Measurements from ENCODE around the gene WFIKKN2. TPM values are rescaled to one million over a fixed set of nuclear protein-coding genes. Genes with fewer than 3 reads are reported as not detected.

WFIKKN2 gene
- total and polyA plus RNA-seq, 2 of the 8 experiments (the other 6 are each of a cell fraction or from before 2014, with no cell fraction given): 0.07 to 0.30 TPM

DNA sequence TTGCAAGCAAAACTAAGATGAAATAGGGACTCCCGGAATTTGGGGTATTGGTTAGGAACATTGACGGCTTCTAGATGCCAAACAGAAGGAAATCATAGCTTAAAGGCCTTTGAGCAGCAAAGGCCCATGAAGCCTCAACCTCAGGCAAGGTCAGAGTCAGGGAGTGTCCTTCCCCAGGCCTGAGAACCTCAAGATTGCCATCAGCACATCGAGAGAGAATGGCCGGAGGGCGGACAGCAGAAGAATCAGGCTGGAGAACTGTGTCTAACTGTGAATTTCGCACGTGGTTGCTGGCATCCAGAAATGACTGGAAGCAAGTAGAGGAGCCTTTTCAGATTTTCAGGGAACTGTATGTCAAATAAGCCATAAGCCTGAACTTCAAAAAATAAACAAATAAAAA is 43.3 kb upstream of the WFIKKN2 start:
- no peak for FAIRE-seq
- no peak overlapping the region for H2AK5ac ChIP-seq (ENCODE audit: low read depth, low read length)
- H3K18ac ChIP-seq (ENCODE audit: extremely low read depth, low read length): no peak overlapping the region
- no peak overlapping the region for H2BK12ac ChIP-seq (ENCODE audit: low read depth, low read length)
- H4K5ac ChIP-seq (ENCODE audit: insufficient read length, low read depth, low read length): no peak overlapping the region
- no peaks in the 10 kb centered on the region for H3K79me1 ChIP-seq (ENCODE audit: low read depth, low read length)
- H4K91ac ChIP-seq (replicated peaks; ENCODE audit: insufficient read length, low read length): no peak overlapping the region
- H2BK15ac ChIP-seq (ENCODE audit: low read length): no peak overlapping the region
- CTCF ChIA-PET (ENCODE audit: partially characterized antibody): interaction anchor here (0.6 to 1.7 kb wide), 5 partner anchors 8 to 125 kb away, joined by 3 to 7 read pairs (median 3); no protein-coding TSS in a partner anchor
- no peak overlapping the region for H3K4me2 ChIP-seq (ENCODE audit: insufficient read depth in 1 of 2, low read depth in 2 of 2, low read length in 2 of 2)
- H4K8ac ChIP-seq (ENCODE audit: extremely low read depth, insufficient read depth, low read length): no peak overlapping the region; the same call in 1 of the 2 replicates
- H3K4me1 ChIP-seq (replicated peaks in 1 of 4; ENCODE audit: control insufficient read depth in 3 of 4, insufficient read depth in 4 of 4, low read length in 3 of 4): peaks cover 0 to 2% (median 0%) of the 10 kb centered on the region in 4 experiments; a peak in 2 of 7 replicates
- no peak overlapping the region for H3K27ac ChIP-seq (ENCODE audit: low read depth, low read length)
- no peak overlapping the region for H3K14ac ChIP-seq (ENCODE audit: insufficient read length)
- H2BK120ac ChIP-seq (replicated peaks; ENCODE audit: low read depth, low read length): no peak overlapping the region
- H3K9ac ChIP-seq (replicated peaks in 1 of 4; ENCODE audit: extremely low read depth in 1 of 4, low read depth in 3 of 4, low read length in 3 of 4): no peak overlapping the region
- H3K23me2 ChIP-seq (ENCODE audit: low read depth, low read length): no peaks in the 10 kb centered on the region
- no peak overlapping the region for H3K4me3 ChIP-seq (ENCODE audit: extremely low read depth in 1 of 4, insufficient read depth in 2 of 4, low read depth in 3 of 4, low read length in 4 of 4)
- H3K4ac ChIP-seq (replicated peaks; ENCODE audit: insufficient read length, low read depth, low read length): no peak overlapping the region
- no peak overlapping the region for H2BK5ac ChIP-seq (ENCODE audit: low read depth, low read length)
- 96% methylated on average over 7 of the region's 7 CpGs; no CpG with 5 or more reads in 1 of the 2 experiments for WGBS, 2 experiments (ENCODE audit: extremely low coverage in 1 of 2, insufficient coverage in 1 of 2, insufficient read length in 1 of 2, insufficient replicate concordance in 2 of 2, low coverage in 1 of 2, low lambda C conversion rate in 2 of 2, missing lambda C conversion rate in 1 of 2)
- H3K23ac ChIP-seq (ENCODE audit: insufficient read length): no peak overlapping the region
- no peaks in the 10 kb centered on the region for H3K36me3 ChIP-seq (ENCODE audit: control insufficient read depth in 2 of 4, insufficient read depth in 4 of 4, low read length in 3 of 4)
- no peaks in the 10 kb centered on the region for H3K27me3 ChIP-seq (replicated peaks in 1 of 4; ENCODE audit: control insufficient read depth in 3 of 4, extremely low read depth in 1 of 4, insufficient read depth in 3 of 4, low read length in 3 of 4)
- POLR2A ChIA-PET (ENCODE audit: partially characterized antibody): interaction anchor here (1.5 kb wide), 1 partner anchor 10 kb away, joined by 4 read pairs; no protein-coding TSS in a partner anchor
- H2BK20ac ChIP-seq (ENCODE audit: low read length): no peak overlapping the region
- no peak for DNase-seq (ENCODE audit: low read depth in 1 of 2, low spot score in 2 of 2)
- H3K9me3 ChIP-seq (ENCODE audit: insufficient read depth in 2 of 2, low read depth in 1 of 2, low read length in 1 of 2): no peaks in the 10 kb centered on the region
- TF ChIP-seq SP1 (IDR thresholded peaks at IDR 0.05; ENCODE audit: low read depth, low read length) (no peak), SIN3A (conservative IDR thresholded peaks at IDR 0.05 in 1 of 2, IDR thresholded peaks at IDR 0.05 in 1 of 2; ENCODE audit: low read depth in 1 of 2, low read length in 2 of 2) (no peak), GABPA (IDR thresholded peaks at IDR 0.05; ENCODE audit: borderline replicate concordance, insufficient read depth, low read length) (no peak)
- no peak overlapping the region for H3K56ac ChIP-seq (replicated peaks; ENCODE audit: insufficient read length, low read depth, low read length)
- H3K79me2 ChIP-seq (ENCODE audit: control insufficient read depth in 1 of 2, insufficient read depth in 2 of 2, low read length in 2 of 2): no peaks in the 10 kb centered on the region
- no peak overlapping the region for H2AFZ ChIP-seq (ENCODE audit: low read length)
- no peaks in the 10 kb centered on the region for H4K20me1 ChIP-seq (replicated peaks in 1 of 2; ENCODE audit: control insufficient read depth in 1 of 2, insufficient read depth in 2 of 2, low read length in 2 of 2)

All from H1 (cell line).